GM19397 (cell line): Measurements from ENCODE around the gene SCEL.

Experiments
- ATAC-seq: cut with Tn5 transposase; IDR thresholded peaks from one replicate; pipeline ENCODE4 v1.9.1; 2021; ENCODE audit warnings: mild to moderate bottlenecking, moderate library complexity; ENCODE audit not compliant: unreplicated experiment

Gene SCEL

GRCh38 chr13:77555246-77555645, 19.7 kb downstream of the SCEL start:
- ATAC-seq: no peak

GRCh38 chr13:77558016-77558415, 22.5 kb downstream of the SCEL start:
- no peak for ATAC-seq

- ATAC-seq: no peak
Measured at GRCh38 chr13:77563111-77563510, 27.6 kb downstream of the SCEL start.

GRCh38 chr13:77565635-77566034, 30.1 kb downstream of the SCEL start:
- no peak for ATAC-seq

GRCh38 chr13:77571956-77572355, 36.5 kb downstream of the SCEL start:
- ATAC-seq: no peak

- ATAC-seq: no peak
Measured at GRCh38 chr13:77574096-77574495, 38.6 kb downstream of the SCEL start.

- ATAC-seq: no peak
Measured at GRCh38 chr13:77579959-77580358, 44.5 kb downstream of the SCEL start.

- no peak for ATAC-seq
Measured at GRCh38 chr13:77580748-77581147, 45.2 kb downstream of the SCEL start.

GRCh38 chr13:77583581-77583980, 48.1 kb downstream of the SCEL start:
- ATAC-seq: no peak

- ATAC-seq: no peak
Measured at GRCh38 chr13:77584106-77584505, 48.6 kb downstream of the SCEL start.

GRCh38 chr13:77595166-77595810, 59.8 kb downstream of the SCEL start:
- no peak for ATAC-seq

- no peak for ATAC-seq
Measured at GRCh38 chr13:77596777-77597176, 61.3 kb downstream of the SCEL start.

GRCh38 chr13:77599351-77599750, 63.8 kb downstream of the SCEL start:
- no peak for ATAC-seq

GRCh38 chr13:77600701-77601100, 65.2 kb downstream of the SCEL start:
- ATAC-seq: no peak

GRCh38 chr13:77611068-77611467, 75.6 kb downstream of the SCEL start:
- no peak for ATAC-seq

GRCh38 chr13:77616027-77616426, 80.5 kb downstream of the SCEL start:
- ATAC-seq: no peak

- no peak for ATAC-seq
Measured at GRCh38 chr13:77619655-77620054, 84.1 kb downstream of the SCEL start.

GRCh38 chr13:77620138-77620537, 84.6 kb downstream of the SCEL start:
- ATAC-seq: no peak

GRCh38 chr13:77623806-77624205, 88.3 kb downstream of the SCEL start:
- ATAC-seq: no peak

- no peak for ATAC-seq
Measured at GRCh38 chr13:77628170-77628569, 92.7 kb downstream of the SCEL start.

- ATAC-seq: no peak
Measured at GRCh38 chr13:77637588-77637987, 102.1 kb downstream of the SCEL start.

- ATAC-seq: no peak
Measured at GRCh38 chr13:77650409-77650808, 114.9 kb downstream of the SCEL start.

GRCh38 chr13:77653301-77653700, 117.8 kb downstream of the SCEL start:
- ATAC-seq: no peak
